ENCODE results near the gene IGFBP4. TPM values are rescaled to one million over a fixed set of nuclear protein-coding genes. Genes with fewer than 3 reads are reported as not detected.
A peak's percentile ranks its signal among the peaks of the same experiment; 100 is the strongest.

The IGFBP4 gene
- total and polyA plus RNA-seq, 2 donors (not counting 1 experiment from before 2014, with no cell fraction given), result 436 to 1,130 TPM

GRCh38 chr17:40461732-40462342, 18.6 kb downstream of the IGFBP4 start:
- Histone ChIP-seq H4K20me1 (ENCODE audit: control insufficient read depth, extremely low read depth, insufficient read depth, low read length) (no peaks in the 10 kb centered on the region), H2AFZ (ENCODE audit: low read length) (no peak overlapping the region), H3K9ac (ENCODE audit: insufficient read depth, low read length) (no peak overlapping the region), H3K36me3 (ENCODE audit: control insufficient read depth, insufficient read depth, low read length) (peaks cover 15% of the 10 kb centered on the region), H3K4me1 (ENCODE audit: control insufficient read depth, extremely low read depth, insufficient read depth, low read length) (peaks cover 47% of the 10 kb centered on the region), H3K27me3 (ENCODE audit: control insufficient read depth, insufficient read depth, low read length) (no peaks in the 10 kb centered on the region), H3K4me2 (ENCODE audit: extremely low read depth, insufficient read depth, low read length) (no peak overlapping the region), H3K4me3 (replicated peaks in 1 of 4; ENCODE audit: control extremely low read depth in 1 of 4, insufficient read depth in 1 of 4, low read depth in 3 of 4, low read length in 4 of 4) (no peak overlapping the region), H3K27ac (ENCODE audit: insufficient read depth, low read length) (peak overlapping the region; percentile 38), H3K9me3 (ENCODE audit: control insufficient read depth, insufficient read depth, low read depth, low read length) (no peaks in the 10 kb centered on the region), H3K79me2 (ENCODE audit: control insufficient read depth, insufficient read depth, low read length) (no peaks in the 10 kb centered on the region)
- peak in 1 of 2 donors; percentile 48 for DNase-seq (ENCODE audit: low read depth in 2 of 2)
- no peak for TF ChIP-seq EZH2 (IDR thresholded peaks at IDR 0.05; ENCODE audit: low read length, missing control alignments)
- TF ChIP-seq, protein P1, sequence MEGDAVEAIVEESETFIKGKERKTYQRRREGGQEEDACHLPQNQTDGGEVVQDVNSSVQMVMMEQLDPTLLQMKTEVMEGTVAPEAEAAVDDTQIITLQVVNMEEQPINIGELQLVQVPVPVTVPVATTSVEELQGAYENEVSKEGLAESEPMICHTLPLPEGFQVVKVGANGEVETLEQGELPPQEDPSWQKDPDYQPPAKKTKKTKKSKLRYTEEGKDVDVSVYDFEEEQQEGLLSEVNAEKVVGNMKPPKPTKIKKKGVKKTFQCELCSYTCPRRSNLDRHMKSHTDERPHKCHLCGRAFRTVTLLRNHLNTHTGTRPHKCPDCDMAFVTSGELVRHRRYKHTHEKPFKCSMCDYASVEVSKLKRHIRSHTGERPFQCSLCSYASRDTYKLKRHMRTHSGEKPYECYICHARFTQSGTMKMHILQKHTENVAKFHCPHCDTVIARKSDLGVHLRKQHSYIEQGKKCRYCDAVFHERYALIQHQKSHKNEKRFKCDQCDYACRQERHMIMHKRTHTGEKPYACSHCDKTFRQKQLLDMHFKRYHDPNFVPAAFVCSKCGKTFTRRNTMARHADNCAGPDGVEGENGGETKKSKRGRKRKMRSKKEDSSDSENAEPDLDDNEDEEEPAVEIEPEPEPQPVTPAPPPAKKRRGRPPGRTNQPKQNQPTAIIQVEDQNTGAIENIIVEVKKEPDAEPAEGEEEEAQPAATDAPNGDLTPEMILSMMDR (conservative IDR thresholded peaks at IDR 0.05 in 1 of 2, IDR thresholded peaks at IDR 0.05 in 1 of 2; ENCODE audit: low read depth in 1 of 2, low read length in 2 of 2), result no peak

- Histone ChIP-seq H3K4me3 (replicated peaks in 1 of 4; ENCODE audit: control extremely low read depth in 1 of 4, insufficient read depth in 1 of 4, low read depth in 3 of 4, low read length in 4 of 4) (no peak overlapping the region), H4K20me1 (ENCODE audit: control insufficient read depth, extremely low read depth, insufficient read depth, low read length) (no peaks in the 10 kb centered on the region), H3K9ac (ENCODE audit: insufficient read depth, low read length) (no peak overlapping the region), H3K27ac (ENCODE audit: insufficient read depth, low read length) (no peak overlapping the region), H3K4me2 (ENCODE audit: extremely low read depth, insufficient read depth, low read length) (no peak overlapping the region), H3K9me3 (ENCODE audit: control insufficient read depth, insufficient read depth, low read depth, low read length) (no peaks in the 10 kb centered on the region), H3K36me3 (ENCODE audit: control insufficient read depth, insufficient read depth, low read length) (peaks cover 9% of the 10 kb centered on the region), H2AFZ (ENCODE audit: low read length) (no peak overlapping the region), H3K79me2 (ENCODE audit: control insufficient read depth, insufficient read depth, low read length) (no peaks in the 10 kb centered on the region), H3K4me1 (ENCODE audit: control insufficient read depth, extremely low read depth, insufficient read depth, low read length) (peaks cover 40% of the 10 kb centered on the region), H3K27me3 (ENCODE audit: control insufficient read depth, insufficient read depth, low read length) (no peaks in the 10 kb centered on the region)
- TF ChIP-seq, protein P1 (conservative IDR thresholded peaks at IDR 0.05 in 1 of 2, IDR thresholded peaks at IDR 0.05 in 1 of 2; ENCODE audit: low read depth in 1 of 2, low read length in 2 of 2), result no peak
- TF ChIP-seq EZH2 (IDR thresholded peaks at IDR 0.05; ENCODE audit: low read length, missing control alignments), result no peak
- peak in 1 of 2 donors; percentile 41 for DNase-seq (ENCODE audit: low read depth in 2 of 2)
Measured at GRCh38 chr17:40462343-40463121, 19.3 kb downstream of the IGFBP4 start.

- peak in 1 of 2 donors; percentile 45 for DNase-seq (ENCODE audit: low read depth in 2 of 2)
- TF ChIP-seq, protein P1 (conservative IDR thresholded peaks at IDR 0.05 in 1 of 2, IDR thresholded peaks at IDR 0.05 in 1 of 2; ENCODE audit: low read depth in 1 of 2, low read length in 2 of 2), result no peak
- TF ChIP-seq EZH2 (IDR thresholded peaks at IDR 0.05; ENCODE audit: low read length, missing control alignments), result no peak
- no peak overlapping the region for H3K27ac ChIP-seq (ENCODE audit: insufficient read depth, low read length)
- peaks cover 8% of the 10 kb centered on the region for H3K36me3 ChIP-seq (ENCODE audit: control insufficient read depth, insufficient read depth, low read length)
- no peaks in the 10 kb centered on the region for H3K79me2 ChIP-seq (ENCODE audit: control insufficient read depth, insufficient read depth, low read length)
- H3K9ac ChIP-seq (ENCODE audit: insufficient read depth, low read length), result no peak overlapping the region
- H2AFZ ChIP-seq (ENCODE audit: low read length), result no peak overlapping the region
- H3K9me3 ChIP-seq (ENCODE audit: control insufficient read depth, insufficient read depth, low read depth, low read length), result no peaks in the 10 kb centered on the region
- H3K4me1 ChIP-seq (ENCODE audit: control insufficient read depth, extremely low read depth, insufficient read depth, low read length), result peaks cover 35% of the 10 kb centered on the region
- no peak overlapping the region for H3K4me3 ChIP-seq (replicated peaks in 1 of 4; ENCODE audit: control extremely low read depth in 1 of 4, insufficient read depth in 1 of 4, low read depth in 3 of 4, low read length in 4 of 4)
- no peaks in the 10 kb centered on the region for H3K27me3 ChIP-seq (ENCODE audit: control insufficient read depth, insufficient read depth, low read length)
- H4K20me1 ChIP-seq (ENCODE audit: control insufficient read depth, extremely low read depth, insufficient read depth, low read length), result no peaks in the 10 kb centered on the region
- no peak overlapping the region for H3K4me2 ChIP-seq (ENCODE audit: extremely low read depth, insufficient read depth, low read length)
Measured at GRCh38 chr17:40463122-40463550, 19.9 kb downstream of the IGFBP4 start.
